Spleen (tissue), 7 donors: ENCODE results near the gene RAI14.

ENCODE experiments used
- POLR2A ChIP-seq, 3 donors: fragments of 450-650 bp; IDR thresholded peaks; one replicate each; pipeline ENCODE4 v1.5.1; 2017; ENCODE audit warnings: antibody characterized with exemption in 3 of 3, mild to moderate bottlenecking in 1 of 3
- POLR2AphosphoS5 ChIP-seq, 3 donors: sonication (generic); formaldehyde crosslinking; IDR thresholded peaks; one replicate each; pipeline ENCODE4 v1.5.1; 2017; ENCODE audit warnings: antibody characterized with exemption in 3 of 3
- TF ChIP-seq, protein P1 (sequence below), 11 experiments: fragments of 200-600 bp in 7 of 11; fragments of 450-650 bp in 4 of 11; sonication (generic) in 4 of 11; IDR thresholded peaks in 8 of 11; conservative IDR thresholded peaks in 3 of 11; 1 replicate in 7 of 11; 2 replicates in 4 of 11; pipeline versions ENCODE4 v1.4.0 to v1.8.0; 2016 to 2021; ENCODE audit warnings: antibody characterized with exemption in 11 of 11, inconsistent platforms in 4 of 11, mild to moderate bottlenecking in 1 of 11
- donor health status: DM: no; HTN: no; CAD: no; lungs with moderate emphysema.
- donor health status: DM: no; HTN: no; CAD: no.
- donor health status: DM: no; HTN: no; CAD: no.

DNA sequence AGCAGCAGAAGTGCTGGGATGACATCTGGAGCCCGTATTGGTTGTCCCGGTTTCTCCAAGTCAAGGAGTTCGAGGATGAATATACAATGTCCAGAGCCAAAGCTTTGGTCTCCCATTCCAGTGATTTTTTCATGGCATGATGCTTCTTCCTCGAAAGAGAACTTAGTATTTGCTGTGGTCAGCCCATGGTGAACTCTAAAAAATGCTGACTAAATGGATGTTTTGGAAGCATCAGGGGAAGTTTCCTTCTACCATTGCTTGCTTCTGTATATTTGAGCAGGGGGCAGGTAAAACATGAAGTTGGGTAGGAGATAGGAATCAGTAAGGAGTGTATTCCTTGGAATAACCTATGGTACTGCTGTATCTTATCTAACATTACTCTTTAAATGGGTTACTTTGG, 191.4 kb downstream of the RAI14 start:
- TF ChIP-seq POLR2A (IDR thresholded peaks at IDR 0.05), result no peak
- TF ChIP-seq, protein P1, sequence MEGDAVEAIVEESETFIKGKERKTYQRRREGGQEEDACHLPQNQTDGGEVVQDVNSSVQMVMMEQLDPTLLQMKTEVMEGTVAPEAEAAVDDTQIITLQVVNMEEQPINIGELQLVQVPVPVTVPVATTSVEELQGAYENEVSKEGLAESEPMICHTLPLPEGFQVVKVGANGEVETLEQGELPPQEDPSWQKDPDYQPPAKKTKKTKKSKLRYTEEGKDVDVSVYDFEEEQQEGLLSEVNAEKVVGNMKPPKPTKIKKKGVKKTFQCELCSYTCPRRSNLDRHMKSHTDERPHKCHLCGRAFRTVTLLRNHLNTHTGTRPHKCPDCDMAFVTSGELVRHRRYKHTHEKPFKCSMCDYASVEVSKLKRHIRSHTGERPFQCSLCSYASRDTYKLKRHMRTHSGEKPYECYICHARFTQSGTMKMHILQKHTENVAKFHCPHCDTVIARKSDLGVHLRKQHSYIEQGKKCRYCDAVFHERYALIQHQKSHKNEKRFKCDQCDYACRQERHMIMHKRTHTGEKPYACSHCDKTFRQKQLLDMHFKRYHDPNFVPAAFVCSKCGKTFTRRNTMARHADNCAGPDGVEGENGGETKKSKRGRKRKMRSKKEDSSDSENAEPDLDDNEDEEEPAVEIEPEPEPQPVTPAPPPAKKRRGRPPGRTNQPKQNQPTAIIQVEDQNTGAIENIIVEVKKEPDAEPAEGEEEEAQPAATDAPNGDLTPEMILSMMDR (IDR thresholded peaks at IDR 0.05 in 8 of 11, conservative IDR thresholded peaks at IDR 0.05 in 3 of 11), result no peak
- TF ChIP-seq POLR2AphosphoS5 (IDR thresholded peaks at IDR 0.05), result no peak
